Endothelial cell (in vitro differentiated cells): ENCODE data around the gene OR2L2. TPM values are rescaled to one million over a fixed set of nuclear protein-coding genes. Genes with fewer than 3 reads are reported as not detected.

ENCODE experiments used
- DNase-seq: peaks from one replicate; pipeline ENCODE4 v3.0.0; 2021; ENCODE audit warnings: low spot score
- H3K27ac Mint-ChIP-seq: one replicate; pipeline ENCODE4 v1.8.0; 2021; ENCODE audit warnings: mixed read lengths, inconsistent platforms; ENCODE audit not compliant: unreplicated experiment
- H3K27me3 Mint-ChIP-seq: one replicate; pipeline ENCODE4 v1.8.0; 2021; ENCODE audit warnings: mild to moderate bottlenecking, moderate library complexity, mixed read lengths, inconsistent platforms; ENCODE audit not compliant: unreplicated experiment
- H3K36me3 Mint-ChIP-seq: one replicate; pipeline ENCODE4 v1.8.0; 2021; ENCODE audit warnings: mild to moderate bottlenecking, low read depth, mixed read lengths, inconsistent platforms; ENCODE audit not compliant: unreplicated experiment
- H3K4me1 Mint-ChIP-seq: one replicate; pipeline ENCODE4 v1.8.0; 2021; ENCODE audit warnings: mild to moderate bottlenecking, mixed read lengths, inconsistent platforms; ENCODE audit not compliant: unreplicated experiment
- H3K4me3 Mint-ChIP-seq: one replicate; pipeline ENCODE4 v1.8.0; 2021; ENCODE audit warnings: mild to moderate bottlenecking, mixed read lengths, inconsistent platforms; ENCODE audit not compliant: unreplicated experiment
- H3K9me3 Mint-ChIP-seq: one replicate; pipeline ENCODE4 v1.8.0; 2021; ENCODE audit warnings: mixed read lengths, inconsistent platforms; ENCODE audit not compliant: unreplicated experiment
- CTCF ChIP-seq: fragments of 200-600 bp; sonication (generic); IDR thresholded peaks from one replicate; pipeline ENCODE4 v1.5.0; 2021; ENCODE audit warnings: antibody characterized with exemption; ENCODE audit not compliant: unreplicated experiment
- long read RNA-seq: library from polyadenylated mRNA; unstranded; transcript quantifications from one replicate; pipeline ENCODE4 v2.0.0, GENCODE V29; 2020; ENCODE audit not compliant: unreplicated experiment
- total RNA-seq: library from RNA; stranded (reverse); fragmentation: NEBNext Ultra II Directional; extraction: Animal tissue kit (Norgen Biotek cat#: 25700); gene quantifications from one replicate; pipeline ENCODE4 v1.2.1, GENCODE V29; 2021; ENCODE audit not compliant: unreplicated experiment

The OR2L2 gene
- not detected for total RNA-seq
- long read RNA-seq = 0 reads

GRCh38 chr1:248029770-248030169, at the start of gene OR2L2:
Gene OR2L2 (plus strand): TSS chr1:248030070. CDS start chr1:248038268, 8,198 bp downstream.
- Mint-ChIP-seq H3K9me3 (peaks cover 14% of the 10 kb centered on the region), H3K27ac (no peak within 1 kb of the TSS), H3K4me3 (no peak within 1 kb of the TSS), H3K27me3 (peaks cover 1% of the 10 kb centered on the region), H3K36me3 (no peaks in the 10 kb centered on the region), H3K4me1 (no peaks in the 10 kb centered on the region)
- no peak for DNase-seq
- no peak for TF ChIP-seq CTCF

GRCh38 chr1:247992986-247993385, 36.9 kb upstream of the OR2L2 start:
- H3K4me1 Mint-ChIP-seq = no peaks in the 10 kb centered on the region
- H3K9me3 Mint-ChIP-seq = peaks cover 17% of the 10 kb centered on the region
- no peak overlapping the region for H3K27ac Mint-ChIP-seq
- no peak for DNase-seq
- no peaks in the 10 kb centered on the region for H3K27me3 Mint-ChIP-seq
- H3K4me3 Mint-ChIP-seq = no peak overlapping the region
- H3K36me3 Mint-ChIP-seq = peaks cover 4% of the 10 kb centered on the region
- no peak for TF ChIP-seq CTCF

- Mint-ChIP-seq H3K4me3 (no peak overlapping the region), H3K27ac (no peak overlapping the region), H3K36me3 (no peaks in the 10 kb centered on the region), H3K4me1 (no peaks in the 10 kb centered on the region), H3K27me3 (no peaks in the 10 kb centered on the region), H3K9me3 (peaks cover 21% of the 10 kb centered on the region)
- TF ChIP-seq CTCF = no peak
- DNase-seq = no peak
Measured at GRCh38 chr1:247998811-247999210, 31.1 kb upstream of the OR2L2 start.

- H3K27ac Mint-ChIP-seq = no peak overlapping the region
- H3K27me3 Mint-ChIP-seq = no peaks in the 10 kb centered on the region
- H3K36me3 Mint-ChIP-seq = no peaks in the 10 kb centered on the region
- H3K4me3 Mint-ChIP-seq = no peak overlapping the region
- TF ChIP-seq CTCF = no peak
- no peak for DNase-seq
- peaks cover 23% of the 10 kb centered on the region for H3K9me3 Mint-ChIP-seq
- H3K4me1 Mint-ChIP-seq = no peaks in the 10 kb centered on the region
Measured at GRCh38 chr1:248000169-248000568, 29.7 kb upstream of the OR2L2 start.

GRCh38 chr1:248007778-248008177, 22.1 kb upstream of the OR2L2 start:
- TF ChIP-seq CTCF = no peak
- H3K36me3 Mint-ChIP-seq = peaks cover 9% of the 10 kb centered on the region
- no peak overlapping the region for H3K4me3 Mint-ChIP-seq
- DNase-seq = no peak
- no peaks in the 10 kb centered on the region for H3K4me1 Mint-ChIP-seq
- peaks cover 39% of the 10 kb centered on the region for H3K9me3 Mint-ChIP-seq
- peaks cover 4% of the 10 kb centered on the region for H3K27me3 Mint-ChIP-seq
- no peak overlapping the region for H3K27ac Mint-ChIP-seq
